Cardiac septum (tissue), 1 donor: Measurements from ENCODE around the gene SPART. TPM values are rescaled to one million over a fixed set of nuclear protein-coding genes. Genes with fewer than 3 reads are reported as not detected.
A peak's percentile ranks its signal among the peaks of the same experiment; 100 is the strongest.
"Not testable (repeated sequence)": the region's sequence is repeated elsewhere in the genome, so short reads cannot be mapped to it uniquely, and the experiment has no call there.

Experiments
- DNase-seq: peaks from one replicate; pipeline ENCODE4 v3.0.0-alpha.2; 2020; ENCODE audit warnings: low spot score
- intact Hi-C: fragments of 100-400 bp; cut with DNase I; formaldehyde crosslinking; loops from one replicate; pipeline ENCODE4 v1.14.0; 2022
- total RNA-seq: library from RNA; stranded (reverse); fragmentation: NEBNext Ultra II Directional; extraction: Animal tissue kit (Norgen Biotek cat#: 25700); gene quantifications from one replicate; pipeline ENCODE4 v1.2.1, GENCODE V29; 2021
- donor health status: DM: no; HTN: no; CAD: no.

Gene SPART
- total RNA-seq, 1 donor from 2014 or later: 36.8 TPM

- intact Hi-C loops: no loop called here
- DNase-seq: no peak
These were observed 9.4 kb upstream of the SPART start for GRCh38 chr13:36355632-36356031.

- intact Hi-C loops: no loop called here
- no peak for DNase-seq
These were observed 8.8 kb upstream of the SPART start for GRCh38 chr13:36354842-36355623.

GRCh38 chr13:36353001-36353400, 6.8 kb upstream of the SPART start:
- no peak for DNase-seq
- intact Hi-C loops: no loop called here

GRCh38 chr13:36352350-36352749, 6.2 kb upstream of the SPART start:
- intact Hi-C loops: no loop called here
- no peak for DNase-seq

- intact Hi-C loops: no loop called here
- no peak for DNase-seq
These were observed 1.5 kb upstream of the SPART start for GRCh38 chr13:36347531-36348210.

GRCh38 chr13:36345438-36346221, 564 bp downstream of the SPART start:
- intact Hi-C loops: no loop called here
- DNase-seq: peak; percentile 87

- DNase-seq: no peak
- intact Hi-C loops: no loop called here
These were observed 1.2 kb downstream of the SPART start for GRCh38 chr13:36344886-36345437.

- no peak for DNase-seq
- intact Hi-C loops: no loop called here
These were observed 2.0 kb downstream of the SPART start for GRCh38 chr13:36344173-36344572.

GRCh38 chr13:36343766-36344165, 2.4 kb downstream of the SPART start:
- intact Hi-C loops: no loop called here
- no peak for DNase-seq

GRCh38 chr13:36342715-36343114, 3.5 kb downstream of the SPART start:
- intact Hi-C loops: no loop called here
- DNase-seq: no peak

GRCh38 chr13:36341718-36342117, 4.5 kb downstream of the SPART start:
- intact Hi-C loops: no loop called here

GRCh38 chr13:36339600-36340155, 6.5 kb downstream of the SPART start:
- intact Hi-C loops: no loop called here
- DNase-seq: no peak

More at GRCh38 chr13:36341718-36342117, 4.5 kb downstream of the SPART start:
- DNase-seq: no peak

- intact Hi-C loops: no loop called here
- DNase-seq: no peak
These were observed 8.1 kb downstream of the SPART start for GRCh38 chr13:36337938-36338641.

- DNase-seq: no peak
- intact Hi-C loops: no loop called here
These were observed 13.2 kb downstream of the SPART start for GRCh38 chr13:36332986-36333385.

GRCh38 chr13:36332255-36332654, 13.9 kb downstream of the SPART start:
- DNase-seq: not testable (repeated sequence)

GRCh38 chr13:36331280-36331679, 14.9 kb downstream of the SPART start:
- intact Hi-C loops: no loop called here
- DNase-seq: no peak

More at GRCh38 chr13:36332255-36332654, 13.9 kb downstream of the SPART start:
- intact Hi-C loops: not testable (repeated sequence)

GRCh38 chr13:36329361-36329760, 16.8 kb downstream of the SPART start:
- no peak for DNase-seq
- intact Hi-C loops: no loop called here

GRCh38 chr13:36328821-36329220, 17.4 kb downstream of the SPART start:
- intact Hi-C loops: no loop called here

GRCh38 chr13:36325912-36326311, 20.3 kb downstream of the SPART start:
- DNase-seq: no peak
- intact Hi-C loops: no loop called here

More at GRCh38 chr13:36328821-36329220, 17.4 kb downstream of the SPART start:
- no peak for DNase-seq
